HL-60 (cell line): ENCODE results near the gene UBE2R2.

Experiments used
- DNase-seq, 2 experiments: peaks; one replicate each; pipeline ENCODE4 v3.0.0-alpha.2; 2010 to 2020; ENCODE audit warnings: low read depth in 1 of 2, low spot score in 1 of 2
- H3K27ac ChIP-seq: fragments of 250-450 bp; sonication (Bioruptor Pico); replicated peaks from 2 replicates; pipeline ENCODE4 v1.5.1; 2020; ENCODE audit warnings: mild to moderate bottlenecking, moderate library complexity
- H3K27me3 ChIP-seq: fragments of 250-450 bp; sonication (Bioruptor Pico); 2 replicates; pipeline ENCODE4 v1.5.1; 2021; ENCODE audit warnings: mild to moderate bottlenecking, moderate library complexity; ENCODE audit not compliant: insufficient read depth, poor library complexity, severe bottlenecking
- H3K4me3 ChIP-seq: replicated peaks from 2 replicates; pipeline ENCODE4 v1.5.1; 2011; ENCODE audit warnings: mild to moderate bottlenecking, control low read depth, low read length; ENCODE audit not compliant: insufficient read depth
- GABPA ChIP-seq: IDR thresholded peaks from 2 replicates; pipeline ENCODE4 v1.6.1; 2012; ENCODE audit warnings: low read depth
- POLR2AphosphoS5 ChIP-seq: IDR thresholded peaks from 2 replicates; pipeline ENCODE4 v1.6.1; 2012; ENCODE audit warnings: low read depth
- REST ChIP-seq: IDR thresholded peaks from 2 replicates; pipeline ENCODE4 v1.6.1; 2012; ENCODE audit warnings: low read depth; ENCODE audit not compliant: insufficient replicate concordance
- SPI1 ChIP-seq: IDR thresholded peaks from 2 replicates; pipeline ENCODE4 v1.6.1; 2012; ENCODE audit warnings: low read depth, mild to moderate bottlenecking, borderline replicate concordance
- TF ChIP-seq, protein P1 (sequence below): IDR thresholded peaks from one replicate; pipeline ENCODE4 v1.5.1; 2011; ENCODE audit warnings: low read length, control low read depth, inconsistent platforms; ENCODE audit not compliant: insufficient read depth

Gene UBE2R2

GRCh38 chr9:33782395-33783152 is 34.4 kb upstream of the UBE2R2 start:
- no peak overlapping the region for H3K27ac ChIP-seq
- no peak for DNase-seq

GRCh38 chr9:33785914-33786313 is 31.0 kb upstream of the UBE2R2 start:
- Histone ChIP-seq H3K27ac (no peak overlapping the region), H3K27me3 (peaks cover 6% of the 10 kb centered on the region), H3K4me3 (no peak overlapping the region)
- no peak for DNase-seq
- no peak for TF ChIP-seq REST
- TF ChIP-seq POLR2AphosphoS5: no peak
- no peak for TF ChIP-seq GABPA
- TF ChIP-seq, protein P1, sequence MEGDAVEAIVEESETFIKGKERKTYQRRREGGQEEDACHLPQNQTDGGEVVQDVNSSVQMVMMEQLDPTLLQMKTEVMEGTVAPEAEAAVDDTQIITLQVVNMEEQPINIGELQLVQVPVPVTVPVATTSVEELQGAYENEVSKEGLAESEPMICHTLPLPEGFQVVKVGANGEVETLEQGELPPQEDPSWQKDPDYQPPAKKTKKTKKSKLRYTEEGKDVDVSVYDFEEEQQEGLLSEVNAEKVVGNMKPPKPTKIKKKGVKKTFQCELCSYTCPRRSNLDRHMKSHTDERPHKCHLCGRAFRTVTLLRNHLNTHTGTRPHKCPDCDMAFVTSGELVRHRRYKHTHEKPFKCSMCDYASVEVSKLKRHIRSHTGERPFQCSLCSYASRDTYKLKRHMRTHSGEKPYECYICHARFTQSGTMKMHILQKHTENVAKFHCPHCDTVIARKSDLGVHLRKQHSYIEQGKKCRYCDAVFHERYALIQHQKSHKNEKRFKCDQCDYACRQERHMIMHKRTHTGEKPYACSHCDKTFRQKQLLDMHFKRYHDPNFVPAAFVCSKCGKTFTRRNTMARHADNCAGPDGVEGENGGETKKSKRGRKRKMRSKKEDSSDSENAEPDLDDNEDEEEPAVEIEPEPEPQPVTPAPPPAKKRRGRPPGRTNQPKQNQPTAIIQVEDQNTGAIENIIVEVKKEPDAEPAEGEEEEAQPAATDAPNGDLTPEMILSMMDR: peak; percentile 1

More at GRCh38 chr9:33782395-33783152, 34.4 kb upstream of the UBE2R2 start:
- no peak for TF ChIP-seq REST
- TF ChIP-seq, protein P1: no peak
- TF ChIP-seq SPI1: no peak
- TF ChIP-seq GABPA: no peak
- TF ChIP-seq POLR2AphosphoS5: no peak
- H3K4me3 ChIP-seq: no peak overlapping the region
- H3K27me3 ChIP-seq: no peaks in the 10 kb centered on the region

DNA sequence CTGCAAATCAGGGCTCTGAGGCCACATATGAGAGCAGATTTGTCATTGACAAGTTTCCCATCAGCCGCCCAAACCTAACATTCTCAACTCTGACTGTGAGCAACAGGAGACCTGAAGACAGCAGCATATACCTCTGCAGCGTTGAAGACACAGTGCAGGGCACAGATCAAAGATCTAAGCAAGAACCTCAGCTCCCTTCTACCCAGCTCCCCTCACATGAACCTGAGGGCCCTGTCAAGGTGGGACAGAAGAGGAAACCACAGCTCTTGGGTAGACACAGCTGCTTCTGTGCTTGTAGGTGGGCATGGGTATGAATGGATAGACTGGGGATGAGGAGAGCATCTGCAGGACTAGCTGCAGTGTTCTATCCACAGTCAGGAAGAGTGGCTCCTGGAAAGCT is 30.3 kb upstream of the UBE2R2 start:
- no peak for TF ChIP-seq REST
- no peak for TF ChIP-seq GABPA
- no peak for TF ChIP-seq SPI1
- TF ChIP-seq, protein P1: no peak
- TF ChIP-seq POLR2AphosphoS5: no peak
- H3K27ac ChIP-seq: no peak overlapping the region
- no peak for DNase-seq
- peaks cover 6% of the 10 kb centered on the region for H3K27me3 ChIP-seq
- no peak overlapping the region for H3K4me3 ChIP-seq
